ENCODE measurements around the gene FAM98A.

GRCh38 chr2:33550206-33550605 lies 48.9 kb downstream of the FAM98A start:
- TF ChIP-seq, protein P1, sequence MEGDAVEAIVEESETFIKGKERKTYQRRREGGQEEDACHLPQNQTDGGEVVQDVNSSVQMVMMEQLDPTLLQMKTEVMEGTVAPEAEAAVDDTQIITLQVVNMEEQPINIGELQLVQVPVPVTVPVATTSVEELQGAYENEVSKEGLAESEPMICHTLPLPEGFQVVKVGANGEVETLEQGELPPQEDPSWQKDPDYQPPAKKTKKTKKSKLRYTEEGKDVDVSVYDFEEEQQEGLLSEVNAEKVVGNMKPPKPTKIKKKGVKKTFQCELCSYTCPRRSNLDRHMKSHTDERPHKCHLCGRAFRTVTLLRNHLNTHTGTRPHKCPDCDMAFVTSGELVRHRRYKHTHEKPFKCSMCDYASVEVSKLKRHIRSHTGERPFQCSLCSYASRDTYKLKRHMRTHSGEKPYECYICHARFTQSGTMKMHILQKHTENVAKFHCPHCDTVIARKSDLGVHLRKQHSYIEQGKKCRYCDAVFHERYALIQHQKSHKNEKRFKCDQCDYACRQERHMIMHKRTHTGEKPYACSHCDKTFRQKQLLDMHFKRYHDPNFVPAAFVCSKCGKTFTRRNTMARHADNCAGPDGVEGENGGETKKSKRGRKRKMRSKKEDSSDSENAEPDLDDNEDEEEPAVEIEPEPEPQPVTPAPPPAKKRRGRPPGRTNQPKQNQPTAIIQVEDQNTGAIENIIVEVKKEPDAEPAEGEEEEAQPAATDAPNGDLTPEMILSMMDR (IDR thresholded peaks at IDR 0.05), result no peak
- TF ChIP-seq POLR2A (IDR thresholded peaks at IDR 0.05), result no peak

All from sigmoid colon (tissue), 3 donors.